PC-3 (cell line): ENCODE data around the gene KCNQ4. TPM values are rescaled to one million over a fixed set of nuclear protein-coding genes. Genes with fewer than 3 reads are reported as not detected.

Experiments used
- ATAC-seq: fragments of 200-7000 bp; cut with Tn5 transposase; 2 replicates; pipeline ENCODE4 v1.9.1; 2020; ENCODE audit warnings: mild to moderate bottlenecking, moderate library complexity
- BruUV-seq: library from RNA; stranded (reverse); fragments of 400-500 nt; replicated peaks from 2 replicates; lab custom pipeline; 2021; lab: Mats Ljungman, UMichigan
- CTCF ChIA-PET: fragments of 300-600 bp; sonication (Branson Sonifier 250); formaldehyde crosslinking; loops from one replicate; lab custom pipeline; 2022; ENCODE audit warnings: antibody characterized with exemption; lab: Charles Lee
- POLR2A ChIA-PET: fragments of 300-600 bp; sonication (Branson Sonifier 250); formaldehyde crosslinking; loops from one replicate; lab custom pipeline; 2022; ENCODE audit warnings: antibody characterized with exemption; ENCODE audit not compliant: unreplicated experiment; lab: Charles Lee
- DNase-seq: peaks from one replicate; pipeline ENCODE4 v3.0.0-alpha.2; 2015
- H2AFZ ChIP-seq: fragments of 300-600 bp; sonication (generic); 2 replicates; pipeline ENCODE4 v1.6.0; 2016; ENCODE audit warnings: antibody characterized with exemption, low read length
- H3F3A ChIP-seq: fragments of 300-600 bp; sonication (generic); one replicate; pipeline ENCODE4 v1.6.0; 2017; ENCODE audit warnings: antibody characterized with exemption, low read length, control low read depth, mild to moderate bottlenecking; ENCODE audit not compliant: unreplicated experiment
- H3K27ac ChIP-seq: fragments of 300-600 bp; sonication (generic); 2 replicates; pipeline ENCODE4 v1.5.1; 2016; ENCODE audit warnings: mild to moderate bottlenecking, low read length
- H3K27me3 ChIP-seq: fragments of 300-600 bp; sonication (generic); 2 replicates; pipeline ENCODE4 v1.6.1; 2016; ENCODE audit warnings: low read length, mixed read lengths
- H3K36me3 ChIP-seq: fragments of 300-600 bp; sonication (generic); 2 replicates; pipeline ENCODE4 v1.6.1; 2016; ENCODE audit warnings: low read depth, mixed run types, low read length, mixed read lengths
- H3K4me1 ChIP-seq: fragments of 300-600 bp; sonication (generic); 2 replicates; pipeline ENCODE4 v1.5.1; 2016; ENCODE audit warnings: low read length; ENCODE audit not compliant: insufficient read depth
- H3K4me2 ChIP-seq: fragments of 300-600 bp; sonication (generic); 2 replicates; pipeline ENCODE4 v1.6.0; 2016; ENCODE audit warnings: low read length
- H3K4me3 ChIP-seq: fragments of 300-600 bp; sonication (generic); 2 replicates; pipeline ENCODE4 v1.5.1; 2016; ENCODE audit warnings: mild to moderate bottlenecking, low read length, mixed read lengths
- H3K79me2 ChIP-seq: fragments of 300-600 bp; sonication (generic); 2 replicates; pipeline ENCODE4 v1.6.1; 2017; ENCODE audit warnings: low read length, mixed read lengths
- H3K9ac ChIP-seq: fragments of 300-600 bp; sonication (generic); 2 replicates; pipeline ENCODE4 v1.6.0; 2016; ENCODE audit warnings: mild to moderate bottlenecking, low read length
- H3K9me2 ChIP-seq: fragments of 300-600 bp; sonication (generic); replicated peaks from 2 replicates; pipeline ENCODE4 v1.6.1; 2016; ENCODE audit warnings: mixed run types, low read length, mixed read lengths
- H3K9me3 ChIP-seq: fragments of 300-600 bp; sonication (generic); 2 replicates; pipeline ENCODE4 v1.6.1; 2016; ENCODE audit warnings: low read length, mixed read lengths
- H4K20me1 ChIP-seq: fragments of 300-600 bp; sonication (generic); 2 replicates; pipeline ENCODE4 v1.6.1; 2016; ENCODE audit warnings: low read length, mixed read lengths
- CTCF ChIP-seq: fragments of 300-600 bp; sonication (generic); conservative IDR thresholded peaks from 2 replicates; pipeline ENCODE4 v1.5.1; 2017; ENCODE audit warnings: antibody characterized with exemption, low read depth, mild to moderate bottlenecking, low read length
- EZH2 ChIP-seq: fragments of 300-600 bp; sonication (generic); IDR thresholded peaks from one replicate; pipeline ENCODE4 v1.6.1; 2017; ENCODE audit warnings: antibody characterized with exemption, mild to moderate bottlenecking, low read length; ENCODE audit not compliant: unreplicated experiment
- EZH2phosphoT487 ChIP-seq: fragments of 300-600 bp; sonication (generic); IDR thresholded peaks from 2 replicates; pipeline ENCODE4 v1.6.1; 2018; ENCODE audit warnings: mild to moderate bottlenecking, antibody characterized with exemption, low read length, borderline replicate concordance
- intact Hi-C: fragments of 100-400 bp; cut with micrococcal nuclease; formaldehyde crosslinking; loops from 2 replicates; pipeline ENCODE4 v1.9.0; 2023
- microRNA-seq: library from miRNA; unstranded; fragments of <30 nt; microRNA quantifications from one replicate; pipeline ENCODE4 v1.1.0, GENCODE V29; 2020; ENCODE audit not compliant: unreplicated experiment
- total RNA-seq: library from RNA; depleted of rRNA; stranded (reverse); fragments of >200 nt; gene quantifications from 2 replicates; pipeline ENCODE4 v1.2.3, GENCODE V29; 2014; rRNA removed

KCNQ4 gene
- total RNA-seq, 1 experiment from 2014 or later: 2.5 TPM

- DNase-seq (no peak), ATAC-seq (no peak)
- no peaks in the 10 kb centered on the region for H3F3A ChIP-seq
- H3K9ac ChIP-seq: no peak overlapping the region
- CTCF ChIA-PET: no interaction called here
- H3K4me3 ChIP-seq: no peak overlapping the region
- POLR2A ChIA-PET: no interaction called here
- TF ChIP-seq EZH2: no peak
- no peak for TF ChIP-seq CTCF
- TF ChIP-seq EZH2phosphoT487: no peak
- no peak overlapping the region for H2AFZ ChIP-seq
- H3K27ac ChIP-seq: no peak overlapping the region
- no peaks in the 10 kb centered on the region for H3K4me1 ChIP-seq
- no peak overlapping the region for H3K4me2 ChIP-seq
- no peaks in the 10 kb centered on the region for H3K27me3 ChIP-seq
- no peaks in the 10 kb centered on the region for H3K36me3 ChIP-seq
- no peaks in the 10 kb centered on the region for H3K9me3 ChIP-seq
- BruUV-seq: no TSS peak
- no peaks in the 10 kb centered on the region for H3K9me2 ChIP-seq
- intact Hi-C loops: no loop called here
- no peaks in the 10 kb centered on the region for H3K79me2 ChIP-seq
- no peaks in the 10 kb centered on the region for H4K20me1 ChIP-seq
These were observed 102.9 kb downstream of the KCNQ4 start for GRCh38 chr1:40886318-40887011.

GRCh38 chr1:40887012-40887378 is 103.4 kb downstream of the KCNQ4 start:
- POLR2A ChIA-PET: no interaction called here
- no peaks in the 10 kb centered on the region for H3K4me1 ChIP-seq
- CTCF ChIA-PET: no interaction called here
- TF ChIP-seq CTCF: no peak
- no peak overlapping the region for H2AFZ ChIP-seq
- no peak for ATAC-seq
- no peaks in the 10 kb centered on the region for H3K79me2 ChIP-seq
- no TSS peak for BruUV-seq
- H3K4me2 ChIP-seq: no peak overlapping the region
- H3K9me2 ChIP-seq: no peaks in the 10 kb centered on the region
- H3K27me3 ChIP-seq: no peaks in the 10 kb centered on the region
- no peaks in the 10 kb centered on the region for H3F3A ChIP-seq
- no peaks in the 10 kb centered on the region for H4K20me1 ChIP-seq
- DNase-seq: no peak
- H3K4me3 ChIP-seq: no peak overlapping the region
- no peaks in the 10 kb centered on the region for H3K36me3 ChIP-seq
- intact Hi-C loops: no loop called here
- no peak overlapping the region for H3K27ac ChIP-seq
- no peaks in the 10 kb centered on the region for H3K9me3 ChIP-seq
- H3K9ac ChIP-seq: no peak overlapping the region

- H3K36me3 ChIP-seq: no peaks in the 10 kb centered on the region
- no peak overlapping the region for H3K9ac ChIP-seq
- ChIA-PET CTCF (no interaction called here), POLR2A (no interaction called here)
- no peak for DNase-seq
- intact Hi-C loops: no loop called here
- H3K4me3 ChIP-seq: no peak overlapping the region
- no peaks in the 10 kb centered on the region for H4K20me1 ChIP-seq
- no peak overlapping the region for H3K27ac ChIP-seq
- H3K9me3 ChIP-seq: no peaks in the 10 kb centered on the region
- H3K9me2 ChIP-seq: no peaks in the 10 kb centered on the region
- no peaks in the 10 kb centered on the region for H3K27me3 ChIP-seq
- H3K79me2 ChIP-seq: no peaks in the 10 kb centered on the region
- no peak overlapping the region for H2AFZ ChIP-seq
- BruUV-seq: no TSS peak
- H3K4me2 ChIP-seq: no peak overlapping the region
- no peaks in the 10 kb centered on the region for H3F3A ChIP-seq
- H3K4me1 ChIP-seq: no peaks in the 10 kb centered on the region
- no peak for TF ChIP-seq CTCF
- TF ChIP-seq EZH2phosphoT487: no peak
- TF ChIP-seq EZH2: no peak
- ATAC-seq: no peak
These were observed 104.1 kb downstream of the KCNQ4 start for GRCh38 chr1:40887652-40888051.

Small RNAs within 50 kb of the gene (microRNA-seq; reads per million reads assigned to microRNA genes)
- gene MIR30C1 (36.3 reads per million, percentile 54 among the genes with 10 or more reads in this experiment), gene MIR30E (2,969 reads per million, percentile 90 among the genes with 10 or more reads in this experiment)

Other genes with a start within 250 kb of the KCNQ4 start
- 2.9 and 4.2 TPM in 2 replicates for gene RIMS3, start 118.1 kb upstream of the KCNQ4 start, total RNA-seq
- gene NFYC, start 92.1 kb upstream of the KCNQ4 start, total RNA-seq: 49.4 and 52.6 TPM in 2 replicates
- gene CITED4, start 78.6 kb downstream of the KCNQ4 start, total RNA-seq: 10.6 and 12.0 TPM in 2 replicates
- 63.4 and 122 TPM in 2 replicates for gene CTPS1, start 195.9 kb downstream of the KCNQ4 start, total RNA-seq
- 0.12 and 0.22 TPM in 2 replicates for gene SLFNL1, start 237.9 kb downstream of the KCNQ4 start, total RNA-seq